Activated CD4-positive, alpha-beta T cell treated with anti-CD3 and anti-CD28 coated beads, Interleukin-2, amount 50 U/mL, for 16 hours (primary cell): ENCODE measurements around the gene TEN1.
A peak's percentile ranks its signal among the peaks of the same experiment; 100 is the strongest.

Experiments used
- DNase-seq: peaks from one replicate; pipeline ENCODE4 v3.0.0-alpha.2; 2020

Gene TEN1

DNA sequence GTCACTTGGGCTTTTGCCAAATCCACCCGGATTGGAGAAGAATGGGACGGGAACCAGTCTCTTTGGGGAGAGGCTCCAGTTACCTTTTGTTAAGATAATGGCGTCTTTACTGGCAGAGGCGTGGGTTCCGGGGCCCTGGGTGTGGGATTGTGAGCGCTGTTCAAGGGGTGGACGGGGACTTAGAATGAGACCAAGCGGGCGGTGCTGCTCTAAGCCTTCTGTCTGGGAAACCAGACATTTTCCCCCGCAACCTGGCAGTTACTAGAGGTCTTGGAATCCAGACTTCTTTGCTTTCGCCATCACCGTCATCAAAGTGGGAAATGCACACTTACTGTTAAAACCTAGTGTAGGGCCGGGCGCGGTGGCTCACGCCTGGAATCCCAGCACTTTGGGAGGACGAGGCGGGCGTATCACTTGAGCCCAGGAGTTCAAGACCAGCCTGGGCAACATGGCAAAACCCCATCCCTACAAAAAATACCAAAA, 706 bp downstream of the TEN1 start:
- no peak for DNase-seq

DNA sequence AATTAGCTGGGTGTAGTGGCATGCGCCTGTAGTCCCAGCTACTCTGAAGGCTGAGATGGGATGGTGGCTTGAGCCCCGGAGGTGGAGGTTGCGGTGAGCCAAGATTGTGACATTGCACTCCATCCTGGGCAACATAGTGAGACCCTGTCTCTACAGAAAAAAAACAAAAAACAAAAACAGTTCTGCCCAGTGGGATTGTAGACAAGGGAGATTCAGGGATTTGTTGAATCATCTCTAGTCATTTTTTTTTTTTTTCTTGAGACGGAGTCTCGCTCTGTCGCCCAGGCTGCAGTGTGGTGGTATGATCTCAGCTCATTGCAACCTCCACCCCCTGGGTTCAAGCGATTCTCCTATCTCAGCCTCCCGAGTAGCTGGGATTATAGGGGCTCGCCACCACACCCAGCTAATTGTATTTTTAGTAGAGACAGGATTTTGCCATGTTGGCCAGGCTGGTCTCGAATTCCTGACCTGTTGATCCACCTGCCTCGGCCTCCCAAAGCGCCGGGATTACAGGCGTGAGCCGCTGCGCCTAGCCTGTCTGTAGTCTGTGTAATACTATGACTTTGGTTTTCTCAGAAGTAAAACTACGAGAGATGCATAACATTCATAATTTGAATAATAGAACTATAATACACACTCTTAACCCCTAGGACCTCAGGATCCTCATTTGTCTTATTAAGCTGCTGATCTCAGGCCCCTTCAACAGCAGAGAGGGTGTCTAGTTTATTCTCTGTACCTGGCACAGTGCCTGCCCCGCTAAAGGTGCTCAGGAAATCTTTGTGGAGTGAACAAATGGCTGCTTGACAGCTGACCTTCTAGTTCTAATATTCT, 1.4 kb downstream of the TEN1 start:
- DNase-seq, result no peak

DNA sequence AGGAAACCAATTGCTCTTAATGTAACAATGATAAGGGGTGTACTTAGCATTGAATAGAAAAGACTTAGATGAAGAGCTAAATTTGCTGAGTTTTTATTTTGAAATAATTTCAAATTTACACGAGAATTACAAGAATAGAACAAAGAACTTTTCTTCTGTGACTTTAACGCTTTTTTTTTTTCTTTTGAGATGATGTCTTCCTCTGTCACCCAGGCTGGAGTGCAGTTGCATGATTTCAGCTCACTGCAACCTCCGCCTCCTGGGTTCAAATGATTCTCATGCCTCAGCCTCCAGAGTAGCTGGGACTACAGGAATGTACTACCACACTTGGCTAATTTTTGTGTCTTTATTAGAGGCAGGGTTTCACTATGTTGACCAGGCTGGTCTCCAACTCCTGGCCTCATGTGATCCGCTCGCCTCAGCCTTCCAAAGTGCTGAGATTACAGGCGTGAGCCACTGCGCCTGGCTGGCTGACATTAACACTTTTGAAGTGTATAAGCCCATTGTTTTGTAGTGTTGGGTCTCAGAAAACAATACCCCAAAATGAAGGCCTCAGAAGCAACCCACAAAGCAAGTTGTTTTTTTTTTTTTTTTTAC, 2.1 kb downstream of the TEN1 start:
- DNase-seq, result no peak

DNA sequence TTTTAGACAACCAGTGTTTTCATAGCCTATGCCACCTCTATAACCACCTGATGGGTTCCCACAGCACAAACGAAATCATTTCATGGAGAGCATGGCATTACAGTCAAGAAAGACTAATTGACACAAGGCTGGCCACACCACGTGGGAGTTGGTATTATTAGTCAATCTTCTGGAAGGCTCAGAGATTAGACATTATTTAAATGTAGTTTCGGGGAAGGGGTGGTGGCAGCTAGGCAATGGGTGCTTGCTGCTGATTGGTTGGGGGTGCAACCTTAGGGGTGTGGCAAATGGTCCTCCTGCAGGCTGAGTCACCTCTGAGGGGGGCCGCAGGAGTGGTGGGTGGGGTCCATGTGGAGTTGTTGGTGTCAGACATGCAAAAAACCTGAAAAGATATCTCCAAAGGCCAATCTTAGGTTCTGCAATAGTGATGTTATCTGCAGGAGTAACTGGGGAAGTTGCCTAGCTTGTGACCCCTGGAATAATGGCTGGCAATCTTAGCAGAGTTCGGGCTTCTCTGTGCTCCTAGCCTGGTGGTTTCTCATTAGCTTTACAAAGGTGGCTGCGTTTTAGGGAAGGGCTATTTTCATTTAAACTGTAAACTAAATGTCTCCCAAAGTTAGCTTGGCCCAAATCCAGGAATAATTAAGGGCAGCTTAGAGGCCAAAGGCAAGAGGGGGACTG, 4.6 kb downstream of the TEN1 start:
- DNase-seq, result no peak

DNA sequence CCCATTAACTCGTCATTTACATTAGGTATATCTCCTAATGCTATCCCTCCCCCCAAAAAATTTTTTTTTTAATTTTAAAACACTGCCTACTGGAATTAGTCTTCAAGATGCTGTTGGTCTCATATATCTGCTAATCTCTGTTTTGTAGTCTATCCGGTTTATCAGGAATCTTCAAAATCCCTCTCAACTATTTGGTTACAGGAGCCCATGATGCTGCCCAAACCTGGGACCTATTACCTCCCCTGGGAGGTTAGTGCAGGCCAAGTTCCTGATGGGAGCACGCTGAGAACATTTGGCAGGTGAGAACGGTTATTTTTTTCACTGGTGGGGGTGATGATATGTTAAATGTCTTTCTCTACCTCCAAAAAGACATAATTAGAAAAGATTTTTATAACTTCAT, 6.9 kb downstream of the TEN1 start:
- DNase-seq, result no peak

DNA sequence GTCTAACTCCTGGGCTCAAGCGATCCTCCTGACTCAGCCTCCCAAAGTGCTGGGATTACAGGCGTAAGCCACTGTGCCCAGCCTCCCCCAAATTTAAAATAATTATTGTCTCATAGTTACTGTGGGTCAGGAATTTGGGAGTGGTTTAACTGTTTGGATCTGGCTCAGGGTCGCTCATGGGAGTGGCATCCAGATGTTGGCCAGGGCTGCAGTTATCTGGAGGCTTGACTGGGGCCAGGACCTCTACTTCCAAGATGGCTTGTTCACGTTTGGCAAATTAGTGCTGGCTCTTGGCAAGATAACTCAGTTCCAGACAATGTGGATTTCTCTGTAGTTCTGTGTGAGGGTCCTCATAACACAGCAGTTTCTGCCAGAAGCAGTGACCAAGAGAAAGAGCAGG, 8.0 kb downstream of the TEN1 start:
- no peak for DNase-seq

DNA sequence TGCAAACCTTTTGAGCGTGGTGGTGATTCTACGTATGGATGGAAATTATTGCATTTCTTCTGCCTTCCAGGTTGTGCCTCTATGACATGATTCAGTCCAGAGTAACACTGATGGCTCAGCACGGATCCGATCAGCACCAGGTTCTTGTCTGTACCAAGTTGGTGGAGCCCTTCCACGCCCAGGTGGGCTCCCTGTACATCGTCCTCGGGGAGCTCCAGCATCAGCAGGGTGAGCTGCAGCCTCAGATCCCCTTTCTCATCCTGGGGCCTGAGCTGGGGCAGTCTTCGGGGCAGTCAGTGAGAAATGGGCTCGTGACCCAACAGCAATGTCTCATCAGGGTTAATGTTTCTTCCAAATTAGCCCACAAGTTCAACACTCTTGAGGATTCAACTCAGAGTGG, 12.4 kb downstream of the TEN1 start:
- no peak for DNase-seq

DNA sequence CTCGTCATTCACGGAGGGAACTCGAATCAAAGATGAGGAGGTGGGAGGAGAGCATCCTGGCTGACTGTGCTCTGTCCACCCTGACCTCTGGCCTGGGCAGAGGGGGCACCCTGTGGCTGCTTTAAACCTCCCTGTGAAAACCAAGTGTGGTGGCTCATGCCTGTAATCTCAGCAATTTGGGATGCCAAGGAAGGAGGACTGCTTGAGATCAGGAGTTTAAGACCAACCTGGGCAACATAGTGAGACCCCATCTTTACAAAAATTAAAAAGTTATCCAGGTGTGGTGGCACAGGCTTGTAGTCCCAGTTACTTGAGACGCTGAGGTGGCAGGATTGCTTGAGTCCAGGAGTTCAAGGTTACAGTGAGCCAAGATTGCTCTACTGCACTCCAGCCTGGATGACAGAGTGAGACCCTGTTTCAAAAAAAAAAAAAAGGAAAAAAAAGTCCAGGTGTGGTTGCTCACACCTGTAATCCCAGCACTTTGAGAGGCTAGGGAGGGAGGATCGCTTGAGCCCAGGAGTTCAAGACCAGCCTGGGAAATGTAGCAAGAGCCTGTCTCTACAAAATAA, 15.8 kb downstream of the TEN1 start:
- DNase-seq, result no peak

DNA sequence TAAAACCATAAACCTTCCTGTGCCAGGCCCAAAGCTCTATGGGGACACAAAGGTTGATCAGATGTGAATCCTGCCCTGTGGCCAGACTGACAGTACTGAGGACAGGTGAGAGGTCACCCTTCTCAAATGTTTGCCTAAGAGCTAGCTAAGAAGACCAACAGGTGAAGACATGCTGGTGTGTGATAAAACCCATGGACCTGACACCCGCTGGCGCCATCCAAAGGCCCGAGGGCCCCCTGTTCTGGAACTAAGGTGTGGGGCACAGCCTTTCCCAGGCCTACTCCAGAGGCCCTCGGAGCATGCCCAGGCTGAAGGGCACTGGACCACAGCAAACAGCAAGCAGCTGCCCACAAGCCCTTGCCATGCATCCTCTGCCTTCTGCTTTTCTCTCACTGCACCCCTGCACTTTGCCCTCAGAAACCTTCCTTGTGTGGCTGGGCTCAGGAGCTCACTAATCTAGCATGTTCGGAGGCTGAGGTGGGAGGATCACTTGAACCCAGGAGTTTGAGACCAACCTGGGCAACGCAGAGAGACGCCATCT, 16.4 kb downstream of the TEN1 start:
- DNase-seq, result no peak

DNA sequence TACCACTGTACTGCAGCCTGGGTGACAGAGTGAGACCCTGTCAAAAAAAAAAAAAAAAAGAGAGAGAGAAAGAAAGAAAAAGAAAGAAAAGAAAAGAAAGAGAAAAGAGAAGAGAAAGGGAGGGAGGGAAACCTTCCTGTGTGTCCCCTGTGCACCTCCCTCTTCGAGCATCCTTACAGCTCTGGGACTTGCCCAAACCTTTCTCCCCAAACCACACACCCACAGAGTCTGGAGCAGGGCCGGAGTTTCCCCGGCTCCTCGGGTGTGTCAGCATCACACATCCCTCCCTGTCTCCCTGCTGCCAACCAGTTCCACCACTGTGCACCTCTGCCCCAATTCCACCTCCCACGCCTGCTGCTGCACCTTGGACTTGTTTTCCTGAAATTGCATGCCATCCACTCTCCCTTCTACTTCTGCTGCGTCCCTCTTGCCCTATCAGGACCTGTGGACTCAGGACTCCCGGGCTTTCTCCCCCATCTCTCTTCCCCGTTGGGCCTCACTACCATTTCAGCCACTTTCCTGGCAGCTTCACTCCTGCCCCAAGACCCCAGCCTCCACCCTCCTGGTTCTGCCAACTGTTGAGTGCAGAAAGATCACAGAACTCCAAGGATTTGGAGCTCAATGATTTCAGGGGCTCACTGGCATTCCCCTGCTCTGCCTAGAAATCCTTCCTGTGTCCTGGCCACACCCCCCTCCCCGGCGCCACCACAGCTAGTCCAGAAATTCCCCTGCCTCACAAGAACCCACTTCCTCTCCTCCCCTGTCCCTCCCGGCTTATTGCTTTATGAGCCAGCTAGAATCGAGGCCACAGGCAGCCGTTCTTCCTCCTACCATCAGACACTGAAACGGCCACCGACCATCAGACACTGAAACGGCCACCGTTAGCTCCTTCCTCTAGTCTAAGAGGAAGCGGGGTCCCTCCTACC, 17.9 kb downstream of the TEN1 start:
- DNase-seq, result peak; percentile 38

DNA sequence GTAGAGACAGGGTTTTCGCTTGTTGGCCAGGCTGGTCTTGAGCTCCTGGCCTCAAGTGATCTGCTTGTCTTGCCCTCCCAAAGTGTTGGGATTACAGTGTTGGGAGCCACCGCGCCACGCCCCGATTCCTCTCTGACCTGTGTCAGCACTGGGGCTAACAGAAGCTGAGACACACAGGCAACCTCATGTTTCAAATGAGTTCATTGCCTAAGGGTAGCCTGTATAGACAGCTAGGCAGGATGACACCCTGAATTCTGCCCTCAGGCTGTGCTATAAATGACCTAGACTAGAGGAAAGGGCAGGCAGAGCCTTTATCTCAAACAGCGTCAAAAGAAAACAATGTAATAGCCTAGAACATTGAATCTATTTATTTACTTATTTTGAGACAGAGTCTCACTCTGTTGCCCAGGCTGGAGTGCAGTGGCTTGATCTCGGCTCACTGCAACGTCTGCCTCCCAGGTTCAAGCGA, 19.3 kb downstream of the TEN1 start:
- DNase-seq, result no peak

DNA sequence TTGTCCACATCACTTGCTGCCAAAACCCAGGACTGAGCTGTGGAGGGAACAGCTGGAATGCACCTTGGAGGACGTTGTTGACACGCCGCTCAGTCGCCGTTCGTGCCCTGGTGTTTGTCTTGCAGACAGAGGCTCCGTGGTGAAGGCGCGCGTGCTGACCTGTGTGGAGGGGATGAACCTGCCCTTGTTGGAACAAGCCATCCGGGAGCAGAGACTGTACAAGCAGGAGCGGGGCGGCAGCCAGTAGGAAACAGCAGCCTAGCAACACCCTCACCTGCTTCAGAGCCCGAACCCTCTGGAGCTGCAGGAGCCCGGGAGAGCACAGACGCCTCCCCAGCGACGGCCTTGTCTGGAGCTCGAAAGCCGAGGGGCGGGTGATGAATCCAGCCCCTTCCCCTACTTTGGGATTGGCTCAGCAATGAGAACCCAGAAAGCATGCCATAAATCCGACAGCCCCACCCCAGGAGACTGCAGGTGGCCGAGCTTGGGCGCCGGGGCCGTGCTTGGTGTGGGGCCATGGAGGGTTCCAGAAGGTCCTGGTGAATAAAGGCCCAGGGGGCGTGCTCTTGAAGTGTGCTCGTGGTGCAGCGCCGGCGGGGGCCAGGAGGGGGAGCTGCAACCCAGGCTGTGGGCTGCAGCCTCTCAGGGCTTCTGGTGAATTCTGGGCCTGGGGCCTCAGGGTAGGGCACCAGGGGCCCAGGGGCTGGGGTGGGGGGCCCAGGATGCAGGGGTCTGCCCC, 21.1 kb downstream of the TEN1 start:
- DNase-seq, result peak; percentile 73

DNA sequence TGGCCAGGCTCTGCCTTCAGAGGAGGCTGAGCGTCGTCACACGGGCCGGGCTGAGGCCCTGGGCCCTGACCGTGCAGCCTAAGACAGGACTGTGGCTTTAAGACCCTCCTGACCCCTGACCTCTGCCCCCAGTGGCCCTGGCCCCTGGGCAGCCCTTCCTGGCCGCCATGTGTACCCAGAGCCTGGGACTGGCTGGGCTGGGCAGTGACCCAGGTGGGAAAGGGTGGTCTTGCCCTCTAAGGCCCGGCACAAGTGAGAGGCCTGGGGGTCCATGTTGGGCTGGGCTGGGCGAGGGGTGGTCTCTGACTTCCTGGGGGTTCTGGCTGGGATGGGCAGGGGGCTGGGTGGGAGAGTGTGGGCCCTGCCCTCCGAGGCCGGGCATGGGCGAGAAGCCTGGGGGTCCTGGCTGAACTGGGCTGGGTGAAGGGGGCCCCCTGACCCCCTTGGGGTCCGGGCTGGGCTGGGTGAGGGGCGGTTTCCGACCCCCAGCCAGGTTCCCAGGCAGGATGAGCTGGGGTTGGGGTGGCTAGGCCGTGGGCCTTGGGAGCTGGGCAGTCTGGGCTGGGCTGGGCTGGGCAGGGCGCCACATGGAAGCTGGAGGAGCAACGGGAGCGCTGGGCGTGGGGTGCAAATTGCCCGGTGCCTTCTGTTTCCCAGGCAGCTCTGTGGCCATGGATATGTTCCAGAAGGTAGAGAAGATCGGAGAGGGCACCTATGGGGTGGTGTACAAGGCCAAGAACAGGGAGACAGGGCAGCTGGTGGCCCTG, 21.9 kb downstream of the TEN1 start, which contains the start of gene CDK3:
Gene CDK3, plus strand, starts transcription at position 101 of the 767 bp plus-strand sequence. Its CDS starts 571 bp downstream, at position 672.
- no peak for DNase-seq

DNA sequence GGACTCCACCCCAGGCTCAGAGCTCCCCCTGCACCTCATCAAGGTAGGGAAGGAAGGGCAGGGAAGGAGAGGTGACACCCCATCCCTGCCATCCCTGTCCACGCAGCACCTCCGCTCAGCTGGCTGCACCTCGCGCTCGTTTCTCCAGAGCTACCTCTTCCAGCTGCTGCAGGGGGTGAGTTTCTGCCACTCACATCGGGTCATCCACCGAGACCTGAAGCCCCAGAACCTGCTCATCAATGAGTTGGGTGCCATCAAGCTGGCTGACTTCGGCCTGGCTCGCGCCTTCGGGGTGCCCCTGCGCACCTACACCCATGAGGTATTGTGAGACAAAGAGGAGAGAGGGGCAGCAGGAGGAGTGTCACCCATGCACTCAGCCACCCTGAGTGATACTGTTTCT, 23.1 kb downstream of the TEN1 start:
- DNase-seq, result no peak

DNA sequence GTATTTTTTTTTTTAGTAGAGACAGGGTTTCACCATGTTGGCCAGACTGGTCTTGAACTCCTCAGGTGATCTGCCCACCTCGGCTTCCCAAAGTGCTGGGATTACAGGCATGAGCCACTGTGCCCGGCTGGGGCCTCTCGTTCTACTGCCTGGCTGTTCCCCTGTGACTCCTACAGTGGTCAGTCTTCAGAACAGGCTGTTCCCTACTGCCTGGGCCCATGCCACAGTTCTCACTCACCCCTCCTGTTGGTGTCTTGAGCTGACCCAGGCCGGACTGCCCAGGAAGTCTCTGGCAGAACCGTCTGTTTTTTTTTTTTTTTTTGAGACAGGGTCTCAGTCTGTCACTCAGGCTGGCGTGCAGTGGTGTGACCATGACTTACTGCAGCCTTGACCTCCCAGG, 24.9 kb downstream of the TEN1 start:
- DNase-seq, result no peak

DNA sequence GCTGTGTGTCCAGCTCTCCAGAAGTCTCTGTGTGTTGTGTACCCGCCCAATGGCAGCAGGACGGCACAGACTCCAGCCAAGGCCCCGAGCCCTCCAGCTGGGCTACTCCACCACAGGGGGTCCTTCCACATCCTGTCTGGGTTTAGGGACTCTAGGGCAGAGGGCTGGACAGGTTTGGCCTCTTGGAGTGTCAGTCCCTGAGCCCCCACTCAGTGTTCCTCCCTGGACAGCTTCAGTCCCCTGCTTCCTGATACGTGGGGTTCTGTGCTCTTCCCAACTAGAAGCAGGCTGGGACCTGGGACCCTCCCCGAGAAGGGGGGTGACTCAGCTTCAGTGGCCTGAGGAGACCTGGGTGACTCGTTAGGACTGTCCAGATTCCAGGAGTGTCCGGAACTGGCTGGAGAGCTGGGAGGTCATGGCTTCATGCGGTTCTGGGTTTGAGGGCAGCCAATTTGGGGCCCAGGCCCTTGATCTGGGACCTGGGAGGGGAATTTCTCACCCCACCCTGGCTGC, 25.8 kb downstream of the TEN1 start:
- no peak for DNase-seq

DNA sequence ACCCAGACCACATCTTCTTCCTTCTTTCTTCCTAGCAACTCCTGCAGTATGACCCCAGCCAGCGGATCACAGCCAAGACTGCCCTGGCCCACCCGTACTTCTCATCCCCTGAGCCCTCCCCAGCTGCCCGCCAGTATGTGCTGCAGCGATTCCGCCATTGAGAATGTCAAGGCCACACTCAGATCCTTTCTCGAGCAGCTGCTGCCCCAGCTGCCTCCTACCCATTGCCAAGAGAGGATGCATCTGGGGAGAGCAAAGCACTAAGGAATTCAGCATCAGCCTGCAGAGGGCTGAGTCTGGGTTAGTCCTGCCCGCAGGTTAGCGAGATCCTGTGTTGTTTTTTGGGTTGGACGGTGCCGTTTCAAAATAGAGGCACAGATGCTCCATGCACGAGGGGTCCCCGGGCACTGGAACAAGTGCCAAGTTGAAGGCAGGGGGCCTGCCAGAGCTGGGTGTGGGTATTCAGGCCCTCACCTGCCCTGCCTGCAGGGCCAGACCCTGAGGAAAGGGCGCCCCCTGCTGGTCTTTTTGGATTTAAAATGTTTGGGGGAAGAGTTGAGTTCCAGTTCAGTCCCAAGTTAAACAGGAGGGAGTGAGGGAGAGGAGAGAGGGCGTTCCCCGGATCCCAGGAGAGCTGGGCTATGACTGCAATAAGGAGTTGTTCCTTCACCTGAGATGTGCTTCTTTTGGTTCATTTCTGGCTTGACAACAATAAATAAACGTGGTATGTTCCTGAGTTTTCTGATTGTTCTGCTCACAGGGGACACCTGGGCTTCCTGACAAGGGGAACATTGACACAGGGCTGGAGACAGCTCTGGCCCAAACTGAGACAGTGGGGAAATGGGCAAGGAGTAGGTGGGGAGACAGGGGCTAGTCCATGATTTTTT, 26.5 kb downstream of the TEN1 start:
- peak; percentile 83 for DNase-seq

DNA sequence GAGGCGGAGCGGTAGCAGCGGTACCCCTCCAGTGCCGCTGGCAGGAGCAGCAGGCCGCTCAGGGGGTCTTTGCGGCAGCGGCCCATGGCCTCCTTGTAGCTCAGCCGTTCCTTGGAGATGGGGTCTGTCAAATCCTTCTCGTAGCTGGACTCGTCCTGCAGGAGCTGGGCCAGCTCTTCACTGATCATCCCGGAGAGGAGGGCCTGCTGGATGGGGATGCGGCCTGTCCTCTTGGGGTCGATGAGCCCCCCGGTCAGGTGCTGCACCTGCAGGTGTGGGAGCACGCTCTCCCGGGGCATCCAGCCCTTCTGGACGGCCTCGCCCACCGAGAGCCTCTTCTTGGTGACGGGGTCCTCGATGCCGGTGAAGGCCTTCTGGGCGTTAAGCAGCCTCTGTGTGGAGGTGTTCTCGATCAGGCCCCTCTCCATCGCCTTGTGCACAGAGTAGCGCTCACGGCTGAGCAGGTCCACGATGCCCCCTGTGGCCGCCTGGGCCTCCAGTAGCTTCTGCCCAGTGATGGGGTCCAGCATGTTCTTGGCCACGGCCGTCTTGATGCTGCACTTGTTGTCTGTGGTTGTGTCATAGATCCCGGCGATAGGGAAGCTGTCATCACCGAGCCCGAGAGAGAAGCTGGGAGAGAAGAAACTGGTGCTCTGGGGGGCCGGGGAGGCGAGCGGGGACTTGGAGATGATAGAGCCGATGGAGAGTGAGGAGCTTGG, 28.2 kb downstream of the TEN1 start:
- no peak for DNase-seq

DNA sequence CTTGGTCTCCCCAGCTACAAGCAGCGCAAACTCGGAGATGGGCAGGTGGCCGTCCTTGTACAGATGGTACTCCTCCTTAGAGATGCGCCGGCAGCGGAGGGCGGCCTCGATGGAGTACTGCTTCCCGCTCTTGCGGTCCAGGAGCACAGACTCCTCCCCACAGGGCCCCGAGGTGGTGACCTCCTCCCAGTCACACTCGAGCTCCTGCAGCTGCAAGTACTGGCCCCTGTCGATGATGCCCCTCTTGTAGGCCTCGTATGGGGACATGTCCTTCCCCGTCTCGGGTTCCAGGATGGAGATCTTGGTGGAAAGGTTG, 28.8 kb downstream of the TEN1 start:
- DNase-seq, result no peak
